HG03175 (cell line): ENCODE measurements around the gene GRIA4.

Experiments
- ATAC-seq: cut with Tn5 transposase; IDR thresholded peaks from one replicate; pipeline ENCODE4 v1.9.1; 2021; ENCODE audit warnings: mild to moderate bottlenecking, moderate library complexity; ENCODE audit not compliant: unreplicated experiment

Gene GRIA4

DNA sequence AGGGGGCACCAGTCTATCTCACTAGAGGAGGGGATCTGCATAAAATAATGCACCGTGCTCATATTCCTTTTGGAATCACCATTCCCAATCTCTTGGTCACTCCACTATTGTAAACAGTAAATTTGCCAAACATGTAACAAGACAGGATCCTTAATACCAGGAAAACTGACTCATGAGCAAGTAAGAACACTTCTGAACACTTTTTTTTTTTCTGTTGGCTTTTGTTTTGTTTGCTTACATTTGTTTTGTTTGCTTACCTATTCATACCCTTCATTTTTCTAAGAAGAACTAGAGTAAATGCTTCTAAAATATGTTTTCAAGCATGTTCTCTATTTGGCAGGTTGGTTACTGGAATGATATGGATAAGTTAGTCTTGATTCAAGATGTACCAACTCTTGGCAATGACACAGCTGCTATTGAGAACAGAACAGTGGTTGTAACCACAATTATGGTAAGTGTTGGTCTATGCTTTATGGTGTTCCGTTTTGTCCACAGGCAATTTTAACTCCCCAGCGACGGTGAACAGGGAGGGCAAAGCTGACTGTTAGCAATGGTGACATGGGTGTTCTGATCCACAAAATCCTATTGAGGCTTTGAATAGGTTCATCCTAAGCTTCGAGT is 300.3 kb downstream of the GRIA4 start:
- no peak for ATAC-seq

DNA sequence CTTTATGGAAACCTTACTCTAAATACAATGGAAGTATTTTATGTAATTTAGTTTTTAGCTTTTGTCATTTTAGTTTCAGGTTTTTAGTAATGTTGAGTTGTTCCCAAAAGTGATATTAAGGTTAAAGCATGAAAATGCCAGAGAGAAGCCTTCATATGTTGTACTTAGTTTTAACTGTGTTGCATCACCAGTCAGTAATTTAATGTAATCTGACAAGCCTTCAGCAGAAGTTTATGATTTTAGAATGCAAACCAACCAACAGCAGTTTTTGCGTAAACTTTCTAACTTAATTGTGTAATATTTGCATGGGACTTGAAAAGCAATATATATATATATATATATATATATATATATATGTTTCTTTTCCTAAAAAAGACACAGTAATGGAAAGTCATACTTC is 301.6 kb downstream of the GRIA4 start:
- no peak for ATAC-seq

DNA sequence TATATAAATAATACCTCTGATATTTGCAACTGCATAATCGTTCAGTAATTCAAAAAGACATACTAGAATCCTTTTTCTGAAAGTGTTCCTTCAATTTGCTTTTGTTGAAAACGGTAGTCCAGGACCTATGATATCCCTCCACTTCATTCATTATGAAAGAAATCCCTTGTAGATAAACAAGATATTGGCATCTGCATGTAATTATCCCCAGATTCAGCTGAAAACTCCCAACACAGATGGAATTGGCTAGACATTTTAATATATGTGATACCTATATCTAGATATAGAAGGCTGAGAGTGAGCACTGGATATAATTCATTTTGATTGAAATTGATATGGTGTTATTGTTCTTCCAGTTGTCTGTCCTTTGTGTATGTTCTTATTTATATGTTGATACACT is 302.8 kb downstream of the GRIA4 start:
- ATAC-seq, result no peak

DNA sequence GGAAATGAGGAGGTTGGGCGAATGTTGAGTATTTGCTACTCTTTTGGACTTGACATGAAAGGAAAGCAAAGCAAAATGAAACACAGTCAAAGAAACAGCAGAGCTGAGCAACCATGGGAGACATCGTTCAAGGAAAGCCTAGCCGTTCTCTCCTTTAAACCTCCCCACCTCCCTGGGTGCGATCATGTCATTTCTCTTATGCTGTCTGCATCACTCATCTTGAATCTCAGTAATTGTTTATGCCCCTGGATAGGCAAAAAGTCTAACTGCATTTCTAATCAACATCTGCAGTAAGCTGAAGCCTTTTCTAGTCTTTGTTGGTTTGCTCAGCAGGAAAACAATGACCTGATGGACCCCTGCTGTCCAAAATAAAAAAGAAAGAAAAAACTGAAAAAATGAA is 305.1 kb downstream of the GRIA4 start:
- no peak for ATAC-seq

DNA sequence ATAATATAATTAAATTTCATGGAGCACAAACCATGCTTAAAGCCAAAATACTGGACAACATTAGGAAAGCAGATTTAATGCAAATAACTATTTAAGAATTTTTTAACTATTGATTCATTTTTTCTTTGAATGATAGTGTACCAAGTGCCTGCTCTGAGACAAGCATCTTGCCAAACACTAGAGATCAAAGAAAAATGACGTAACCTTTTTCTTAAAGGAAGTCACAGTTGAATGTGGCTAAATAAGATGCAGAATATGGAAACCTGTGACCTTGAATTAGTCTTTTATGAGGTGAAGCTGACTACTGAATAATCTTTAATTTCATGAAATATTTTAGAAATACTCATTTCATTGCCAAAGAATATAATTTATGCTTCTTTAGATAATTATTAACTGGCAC is 308.2 kb downstream of the GRIA4 start:
- no peak for ATAC-seq

DNA sequence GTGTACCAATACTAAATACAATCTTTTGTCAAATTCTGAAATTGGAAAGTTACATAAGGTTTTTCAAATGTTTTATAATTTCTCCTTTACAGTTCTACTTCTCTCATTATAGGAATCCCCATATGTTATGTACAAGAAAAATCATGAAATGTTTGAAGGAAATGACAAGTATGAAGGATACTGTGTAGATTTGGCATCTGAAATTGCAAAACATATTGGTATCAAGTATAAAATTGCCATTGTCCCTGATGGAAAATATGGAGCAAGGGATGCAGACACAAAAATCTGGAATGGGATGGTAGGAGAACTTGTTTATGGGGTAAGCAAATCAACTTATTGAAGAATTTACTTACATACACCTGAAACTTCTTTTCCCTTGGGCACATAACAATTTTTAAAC is 308.7 kb downstream of the GRIA4 start:
- no peak for ATAC-seq

DNA sequence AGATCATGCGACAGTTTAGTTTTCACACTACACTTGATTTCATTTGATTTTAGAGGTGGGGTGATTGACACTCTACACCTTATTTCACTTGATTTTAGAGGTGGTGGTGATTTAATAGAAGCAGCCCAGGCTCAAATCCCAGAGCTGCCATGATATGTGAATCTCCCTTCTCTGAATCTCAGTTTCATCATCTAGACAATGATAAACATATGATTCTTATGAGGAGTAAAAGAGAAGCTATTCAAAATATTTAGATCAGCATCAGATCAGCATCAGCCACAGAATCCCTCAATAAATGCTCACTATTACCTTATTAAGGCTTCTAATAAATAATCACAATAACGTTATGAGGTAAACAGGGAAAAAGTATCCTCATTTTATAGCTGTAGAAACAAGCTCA is 313.4 kb downstream of the GRIA4 start:
- no peak for ATAC-seq

DNA sequence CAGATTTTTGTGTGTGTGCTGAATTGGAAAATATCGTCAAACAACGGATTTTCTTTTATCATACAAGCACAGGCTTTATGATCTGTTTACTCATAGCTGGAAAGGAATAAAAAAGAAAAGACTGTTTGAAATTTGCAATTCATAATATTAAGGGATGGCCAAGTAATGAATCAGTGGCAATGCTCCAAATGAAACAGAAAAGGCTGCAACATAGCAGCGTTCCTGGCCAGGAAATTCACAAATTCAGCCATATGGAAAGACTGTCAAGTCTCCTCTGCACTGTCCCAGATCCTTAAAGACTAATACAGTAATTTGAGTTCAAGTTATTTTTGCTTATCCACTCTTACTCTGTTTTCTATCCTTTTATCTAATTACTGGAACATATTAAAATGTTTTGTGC is 313.9 kb downstream of the GRIA4 start:
- ATAC-seq, result no peak

DNA sequence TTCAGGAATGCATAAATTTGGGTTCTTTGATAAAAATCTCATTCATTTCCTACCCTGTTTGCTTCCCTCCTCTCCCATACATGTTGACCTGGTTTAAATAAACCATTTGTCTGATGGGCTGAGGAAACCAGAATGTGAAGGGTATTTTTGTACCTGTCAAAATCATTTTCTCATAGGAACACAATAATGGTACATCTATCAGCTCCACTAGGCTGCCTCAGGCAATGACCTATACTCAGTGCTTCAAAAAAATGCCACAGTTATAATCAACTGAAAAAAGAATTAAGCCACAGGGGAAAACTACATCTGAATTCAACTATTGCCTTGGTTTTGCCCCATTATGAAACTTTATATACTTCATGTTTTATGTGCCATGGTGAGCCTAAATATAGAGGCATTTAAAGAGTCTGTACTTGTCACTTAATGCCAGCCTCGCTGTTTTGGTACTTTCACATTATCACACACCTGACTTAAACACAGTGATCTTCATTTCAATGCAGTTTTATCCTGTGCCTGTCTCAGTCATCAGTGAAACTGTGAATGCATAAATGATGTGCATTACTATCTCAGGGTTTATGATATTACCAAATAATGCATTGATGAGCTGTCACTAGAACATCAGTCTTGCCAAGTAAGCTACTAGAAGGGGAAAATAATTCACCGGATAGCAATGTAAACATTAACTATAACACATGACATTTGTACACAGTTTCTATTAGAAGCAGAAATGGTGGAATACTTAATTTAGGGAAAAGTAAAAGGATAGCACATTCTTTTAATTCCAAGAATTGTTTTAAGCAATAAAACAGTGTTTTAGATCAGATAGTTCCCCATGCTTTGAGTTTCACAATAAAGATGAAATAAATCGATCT is 319.4 kb downstream of the GRIA4 start:
- no peak for ATAC-seq

DNA sequence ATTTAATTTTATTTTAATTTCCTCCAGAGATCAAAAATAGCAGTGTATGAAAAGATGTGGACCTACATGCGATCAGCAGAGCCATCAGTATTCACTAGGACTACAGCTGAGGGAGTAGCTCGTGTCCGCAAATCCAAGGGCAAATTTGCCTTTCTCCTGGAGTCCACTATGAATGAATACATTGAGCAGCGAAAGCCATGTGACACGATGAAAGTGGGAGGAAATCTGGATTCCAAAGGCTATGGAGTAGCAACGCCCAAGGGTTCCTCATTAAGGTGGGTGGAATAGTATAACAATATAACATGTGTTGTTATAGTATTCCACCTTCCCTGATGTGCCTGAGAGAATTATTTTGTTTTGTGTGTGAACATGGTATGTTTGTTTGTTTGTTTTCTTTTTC is 323.8 kb downstream of the GRIA4 start:
- no peak for ATAC-seq

DNA sequence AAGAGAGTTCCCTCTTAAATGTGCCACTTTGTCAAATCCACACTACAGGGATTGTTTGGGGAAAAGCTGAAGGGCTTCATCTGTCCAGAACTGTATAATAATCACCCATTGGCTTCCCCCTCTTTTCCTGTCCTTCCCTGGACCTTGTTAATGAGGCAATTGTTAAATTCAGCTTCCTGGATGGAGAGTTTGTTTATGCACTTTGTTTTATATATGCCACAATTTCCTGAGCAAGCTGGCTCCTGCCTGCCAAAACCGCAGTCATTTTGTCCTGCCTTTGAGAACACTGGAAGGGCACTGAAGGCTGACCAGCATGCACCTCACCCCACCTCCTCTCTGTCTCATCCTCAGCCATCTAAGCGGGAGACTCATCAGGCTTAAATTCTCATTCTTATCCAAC is 325.9 kb downstream of the GRIA4 start:
- ATAC-seq, result no peak

DNA sequence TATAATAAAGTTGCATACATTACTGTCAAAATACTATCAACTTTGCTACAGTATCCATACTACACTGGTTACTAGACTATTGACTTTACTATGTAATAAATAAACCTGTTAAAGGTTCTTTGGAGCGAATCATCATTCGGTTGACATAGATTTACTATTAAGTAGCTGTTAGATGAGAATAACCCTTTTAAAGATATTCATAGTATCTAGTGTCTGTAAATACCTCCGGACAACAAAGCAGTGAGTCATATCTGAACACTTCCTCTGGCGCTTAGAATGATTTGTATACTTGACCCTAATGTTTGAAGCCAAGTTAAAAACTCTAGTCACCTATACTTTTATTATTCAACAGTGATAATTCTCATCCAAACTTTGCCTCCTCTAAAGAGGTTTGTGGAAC is 327.5 kb downstream of the GRIA4 start:
- peak; percentile 90 for ATAC-seq

DNA sequence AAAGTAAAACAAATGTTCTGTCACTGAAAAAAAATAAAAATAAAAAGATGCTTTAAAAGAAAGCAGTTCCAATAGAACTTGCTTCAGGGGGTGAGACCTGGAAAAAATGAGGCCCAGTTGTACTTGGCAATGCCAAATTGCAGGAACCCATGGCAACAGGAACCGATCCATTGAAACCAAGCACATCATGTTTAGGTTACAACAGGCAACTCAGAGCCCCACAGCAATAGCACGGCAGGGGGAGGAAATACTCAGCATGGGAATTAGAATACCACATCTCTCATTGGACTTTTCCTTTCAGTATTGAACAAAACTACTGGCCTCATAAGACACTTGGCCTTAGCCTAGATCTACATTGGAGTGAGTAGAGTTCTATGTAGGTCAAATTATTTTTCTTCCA is 327.9 kb downstream of the GRIA4 start:
- ATAC-seq, result no peak

DNA sequence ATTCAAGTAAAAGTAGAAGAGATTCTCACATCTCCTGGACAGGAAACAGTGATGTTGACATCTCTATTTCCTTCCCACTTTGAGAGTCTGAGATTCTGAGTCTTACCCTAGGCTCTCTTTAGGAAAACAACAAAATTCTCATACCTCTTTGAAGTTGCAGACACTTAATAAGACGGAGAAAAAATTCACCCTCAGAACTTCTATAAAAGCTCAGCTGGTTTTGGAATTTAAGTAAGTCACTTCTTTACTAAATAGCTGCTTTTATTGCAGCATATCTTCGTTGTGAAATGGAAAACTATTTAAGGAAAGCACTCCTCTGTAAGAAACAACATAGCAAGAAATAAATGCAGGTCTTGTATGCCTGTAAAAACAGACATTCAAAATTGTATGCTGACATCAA is 333.0 kb downstream of the GRIA4 start:
- ATAC-seq, result no peak

DNA sequence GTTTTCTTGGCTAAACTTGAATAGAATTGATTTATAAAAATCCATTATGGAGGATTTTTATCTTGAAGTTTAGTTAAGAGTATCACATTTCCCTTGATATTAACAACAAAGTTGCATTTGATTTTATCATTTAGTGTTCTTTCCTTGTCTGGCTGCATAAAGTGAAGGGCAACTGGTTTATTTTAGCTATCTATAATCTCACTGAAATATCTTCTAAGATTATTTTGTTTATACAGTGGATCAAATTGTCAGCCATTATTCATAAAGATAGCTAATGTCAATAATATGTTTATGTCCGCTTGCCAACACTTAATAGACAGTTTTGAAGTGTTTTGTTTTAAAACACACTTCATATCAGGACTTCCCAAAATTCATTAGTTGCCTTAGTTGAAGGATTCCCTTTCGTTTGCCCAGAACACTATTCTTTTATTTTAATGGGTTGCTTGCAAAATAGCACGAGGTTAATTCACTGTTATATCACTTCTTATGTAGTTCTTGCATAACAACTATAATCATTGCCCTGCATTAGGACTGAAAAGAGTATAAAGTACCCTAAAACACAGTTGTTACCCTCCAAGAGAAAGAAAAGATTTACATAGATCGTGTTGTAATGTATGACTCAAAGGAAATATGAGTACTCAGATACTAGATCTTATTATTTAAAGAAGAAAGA is 339.2 kb downstream of the GRIA4 start:
- no peak for ATAC-seq

DNA sequence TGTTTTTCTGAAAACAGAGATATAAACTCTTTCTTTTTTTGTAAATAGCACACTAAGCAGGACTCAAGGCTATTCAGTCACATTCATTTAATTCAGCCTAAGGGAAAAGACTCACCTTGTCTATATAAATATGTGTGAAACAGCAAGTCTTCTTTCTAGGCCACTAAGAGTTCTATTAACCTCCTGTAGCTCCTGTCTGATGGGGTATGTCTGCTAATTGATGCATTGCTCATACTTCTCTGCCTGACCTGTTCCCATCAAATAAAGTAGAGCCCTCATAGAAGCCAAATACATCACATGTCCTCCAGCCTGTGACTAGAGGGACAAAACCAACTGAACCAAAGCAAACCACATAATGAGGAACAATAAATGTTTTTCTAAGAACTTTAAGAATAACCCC is 344.0 kb downstream of the GRIA4 start:
- ATAC-seq, result no peak

DNA sequence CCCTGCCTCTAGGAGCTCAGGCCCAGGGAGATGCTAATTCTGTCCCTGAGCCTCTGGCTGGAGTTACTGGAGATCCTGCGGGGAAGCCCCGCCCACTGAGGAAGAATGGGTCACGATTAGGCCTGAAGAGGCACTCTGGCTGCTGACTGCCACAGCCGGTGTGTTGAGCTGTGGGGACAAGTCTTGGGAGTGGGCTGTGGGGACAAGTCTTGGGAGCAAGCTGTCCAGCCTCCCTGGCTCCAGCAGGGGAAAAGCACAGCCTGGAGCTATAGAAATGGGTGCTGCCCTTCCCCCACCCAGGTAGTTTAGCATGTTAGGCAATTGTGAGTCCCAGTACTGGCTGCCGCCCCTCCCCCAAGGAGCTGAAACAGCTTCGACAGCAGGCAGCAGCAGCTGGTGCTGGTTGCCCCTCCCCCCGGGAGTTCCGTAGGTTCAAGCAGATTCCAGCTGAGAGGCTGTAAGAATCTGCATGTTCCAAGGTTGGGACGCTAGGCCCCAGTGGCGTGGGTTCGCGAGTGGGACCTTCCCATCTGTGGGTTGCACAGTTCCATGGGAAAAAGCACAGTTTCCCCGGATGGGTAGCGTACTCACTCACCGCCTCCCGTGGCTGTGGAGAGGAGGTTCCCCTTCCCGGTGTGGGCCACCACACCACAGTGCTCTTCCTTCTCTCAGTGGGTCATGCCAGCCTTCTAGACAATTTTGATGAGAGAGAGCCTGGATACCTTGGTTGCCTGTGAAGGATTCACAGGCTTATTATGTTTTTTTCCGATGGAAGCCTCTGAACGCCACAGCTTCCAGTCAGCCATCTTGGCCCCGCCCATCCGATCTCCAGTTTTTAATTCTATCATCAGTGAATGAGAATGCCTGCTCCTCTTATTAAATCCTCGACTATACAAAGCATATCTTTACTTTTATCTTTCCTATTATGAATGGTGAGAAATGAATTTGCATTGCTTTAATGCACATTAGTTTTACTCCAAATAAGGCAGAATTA is 350.7 kb downstream of the GRIA4 start:
- ATAC-seq, result no peak

DNA sequence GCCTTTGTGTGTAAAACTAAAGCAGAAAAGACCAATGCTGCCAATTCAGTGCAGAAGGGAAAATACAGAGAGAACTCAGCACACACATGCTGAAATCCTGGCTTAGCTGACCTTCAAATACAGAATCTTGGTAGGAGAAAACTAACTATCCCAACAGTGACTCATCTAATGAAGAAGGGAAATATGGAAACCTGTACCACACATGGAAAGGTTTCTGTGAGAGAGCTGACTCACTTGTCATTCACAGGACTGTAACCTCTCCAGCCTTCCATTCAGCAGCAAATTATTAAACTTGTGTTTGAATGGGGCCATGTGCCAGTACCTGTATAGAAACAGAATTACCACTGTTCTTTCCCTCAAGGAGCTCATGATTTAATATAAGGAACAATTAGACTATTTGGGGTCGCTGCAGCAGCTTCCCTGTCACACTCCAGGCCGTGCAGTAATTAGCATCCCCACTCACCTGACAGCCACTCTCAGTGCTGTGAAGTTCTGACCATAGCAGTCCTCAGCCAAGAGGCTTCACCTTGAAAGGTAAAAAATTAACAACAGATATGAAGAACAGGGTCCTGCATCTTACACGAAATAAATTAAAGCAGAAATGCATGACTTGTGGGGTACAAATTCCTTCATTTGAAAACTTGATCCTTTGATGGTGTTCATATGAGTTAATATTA is 358.3 kb downstream of the GRIA4 start:
- ATAC-seq, result no peak

DNA sequence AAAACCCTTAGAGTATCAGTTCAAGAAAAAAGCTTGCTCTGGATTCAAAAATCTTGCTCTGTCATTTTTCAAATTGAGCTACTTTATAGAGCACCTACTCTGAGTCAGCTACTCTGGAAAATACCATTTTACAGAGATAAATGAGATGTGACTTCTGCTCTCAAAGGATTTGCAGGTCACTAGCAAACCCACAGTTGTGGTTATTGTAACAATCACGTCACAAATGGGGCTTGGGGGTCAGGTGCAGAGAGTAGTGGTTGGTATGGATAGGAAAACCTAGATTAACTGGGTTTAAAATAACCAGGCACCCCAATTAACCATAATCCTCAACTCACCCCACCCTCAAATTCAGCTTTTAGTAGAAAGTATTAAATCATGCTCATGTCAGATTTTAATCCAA is 359.9 kb downstream of the GRIA4 start:
- ATAC-seq, result no peak

DNA sequence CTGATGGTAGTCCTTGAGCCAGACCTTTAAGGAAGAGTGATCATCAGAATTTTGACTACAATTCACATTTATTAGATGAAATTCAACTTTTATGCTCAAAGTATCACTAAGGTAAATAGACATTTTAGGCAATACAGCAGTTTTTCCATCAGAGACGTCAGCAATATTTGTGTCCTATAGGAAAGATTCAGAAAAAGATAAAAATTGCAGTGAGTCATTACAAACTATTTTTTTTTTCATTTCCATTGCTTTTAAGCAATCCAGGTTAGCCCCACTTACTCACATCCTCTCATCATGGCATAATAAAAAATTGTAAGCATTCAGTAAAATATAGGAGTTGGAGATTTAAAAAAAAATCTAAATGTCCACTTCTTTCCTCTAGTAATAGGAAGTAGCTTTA is 365.3 kb downstream of the GRIA4 start:
- ATAC-seq, result no peak
